GM18502 (cell line): Measurements from ENCODE around the gene FKBP4.
A peak's percentile ranks its signal among the peaks of the same experiment; 100 is the strongest.

Experiments
- ATAC-seq: cut with Tn5 transposase; IDR thresholded peaks from one replicate; pipeline ENCODE4 v1.9.1; 2021; ENCODE audit warnings: mild to moderate bottlenecking; ENCODE audit not compliant: unreplicated experiment, poor library complexity

Gene FKBP4

GRCh38 chr12:2811801-2812200 lies 17.0 kb downstream of the FKBP4 start:
- no peak for ATAC-seq

DNA sequence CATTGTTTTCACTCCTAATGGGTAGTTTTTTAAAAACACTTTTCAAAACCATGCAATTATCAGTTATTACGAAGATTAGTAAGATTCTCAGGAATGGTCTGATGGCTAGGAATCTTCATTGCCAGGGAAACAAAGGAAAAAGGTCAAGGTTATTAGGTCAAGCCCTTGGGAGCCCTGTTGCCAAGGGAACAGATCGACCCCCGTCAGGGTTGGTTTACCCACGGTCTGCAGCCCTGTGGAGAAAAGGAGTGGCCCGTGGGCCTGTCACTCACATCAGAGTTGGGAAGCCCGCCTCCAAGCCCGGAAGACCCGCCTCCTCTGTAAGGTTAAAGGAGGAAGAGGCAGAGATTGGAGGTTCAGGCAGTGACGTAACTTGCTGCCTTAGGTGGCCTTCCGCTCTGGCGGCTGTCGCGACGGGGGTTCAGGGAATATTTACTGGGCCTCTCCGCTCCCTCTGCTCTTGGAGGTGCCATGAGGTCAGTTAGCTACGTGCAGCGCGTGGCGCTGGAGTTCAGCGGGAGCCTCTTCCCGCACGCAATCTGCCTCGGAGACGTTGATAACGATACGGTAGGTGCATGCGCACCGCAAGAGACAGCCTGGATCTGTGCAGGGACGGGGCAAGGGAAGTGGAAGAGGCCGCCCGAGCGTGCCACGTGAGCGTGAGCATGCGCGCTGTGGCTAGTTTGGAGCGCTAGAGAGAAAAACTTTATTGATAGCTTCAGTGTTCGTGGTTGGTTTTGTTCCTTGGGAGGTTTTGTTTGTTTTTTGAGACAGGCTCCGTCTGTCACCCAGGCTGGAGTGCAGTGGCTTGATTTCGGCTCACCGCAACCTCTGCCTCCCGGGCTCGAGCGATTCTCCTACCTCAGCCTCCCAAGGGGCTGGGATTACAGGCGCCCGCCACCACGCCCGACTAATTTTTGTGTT lies 17.8 kb downstream of the FKBP4 start, which contains the start of gene ITFG2:
ITFG2 (plus strand) TSS at position 379 of the 924 bp plus-strand sequence; CDS start at position 472, 93 bp downstream.
- ATAC-seq = peak; percentile 94

GRCh38 chr12:2813214-2814185 lies 18.7 kb downstream of the FKBP4 start:
- peak; percentile 39 for ATAC-seq

DNA sequence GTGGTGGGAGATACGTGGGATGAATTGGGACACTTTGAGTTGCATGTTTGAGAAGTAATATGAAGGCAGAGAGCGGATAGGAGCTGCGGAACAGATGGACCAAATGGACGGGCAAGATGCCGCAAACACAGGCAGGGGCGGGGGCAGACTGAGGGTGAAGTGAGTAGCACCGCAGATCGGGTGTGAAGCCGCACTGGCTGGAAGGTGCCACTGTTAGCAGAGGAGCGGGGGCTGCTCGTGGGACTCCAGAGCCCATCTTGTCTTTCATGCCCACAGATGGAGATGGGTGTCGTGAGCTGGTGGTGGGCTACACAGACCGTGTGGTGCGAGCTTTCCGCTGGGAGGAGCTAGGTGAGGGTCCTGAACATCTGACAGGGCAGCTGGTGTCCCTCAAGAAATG lies 25.0 kb downstream of the FKBP4 start:
- ATAC-seq = no peak

GRCh38 chr12:2820432-2820831 lies 25.7 kb downstream of the FKBP4 start:
- ATAC-seq = no peak

- no peak for ATAC-seq
Measured at GRCh38 chr12:2823483-2823882, 28.7 kb downstream of the FKBP4 start.

DNA sequence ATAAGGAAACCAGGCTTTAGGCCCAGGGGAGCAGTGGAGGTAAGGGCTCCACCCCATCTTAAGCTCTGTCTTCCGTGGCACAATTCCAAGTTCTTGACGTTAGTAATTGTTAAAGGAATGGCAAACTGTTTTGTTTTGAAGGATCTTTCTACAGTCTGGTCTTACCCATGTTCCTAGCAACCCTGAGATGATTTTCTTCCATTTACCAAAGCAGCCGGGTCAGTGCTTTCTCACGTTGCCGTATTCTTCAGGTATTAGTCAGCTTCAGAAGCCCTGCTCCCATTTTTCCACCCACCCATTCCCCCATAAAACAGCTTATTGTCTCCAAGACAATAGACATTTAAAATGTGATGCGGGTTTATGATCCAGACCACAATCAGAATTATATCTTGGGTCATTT lies 29.8 kb downstream of the FKBP4 start:
- no peak for ATAC-seq

GRCh38 chr12:2825132-2825531 lies 30.4 kb downstream of the FKBP4 start:
- ATAC-seq = no peak

- ATAC-seq = no peak
Measured at GRCh38 chr12:2826036-2826435, 31.3 kb downstream of the FKBP4 start.

GRCh38 chr12:2826721-2827515 lies 32.1 kb downstream of the FKBP4 start:
- no peak for ATAC-seq

- ATAC-seq = no peak
Measured at GRCh38 chr12:2829275-2829674, 34.5 kb downstream of the FKBP4 start.

GRCh38 chr12:2832550-2833127 lies 37.9 kb downstream of the FKBP4 start:
- no peak for ATAC-seq

DNA sequence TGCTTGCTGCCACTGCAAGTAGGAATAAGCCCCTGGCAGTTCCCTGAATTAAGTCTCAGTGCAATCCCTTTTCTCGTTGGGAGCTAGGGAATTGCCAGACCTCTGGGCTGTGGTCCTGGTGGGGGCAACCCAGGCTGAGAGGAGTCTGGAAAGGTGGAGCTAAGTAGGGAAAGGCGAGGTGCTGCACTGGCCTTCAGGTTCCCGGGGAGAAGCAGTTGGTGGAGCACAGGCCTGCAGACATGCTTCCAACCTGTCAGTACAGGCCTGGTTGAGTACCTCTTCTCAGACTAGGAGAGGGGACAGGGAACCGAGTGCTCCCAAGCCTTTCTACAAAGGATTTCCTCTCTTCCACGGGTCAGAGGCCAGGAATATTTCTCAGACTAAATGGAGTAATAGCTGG lies 38.6 kb downstream of the FKBP4 start:
- no peak for ATAC-seq

DNA sequence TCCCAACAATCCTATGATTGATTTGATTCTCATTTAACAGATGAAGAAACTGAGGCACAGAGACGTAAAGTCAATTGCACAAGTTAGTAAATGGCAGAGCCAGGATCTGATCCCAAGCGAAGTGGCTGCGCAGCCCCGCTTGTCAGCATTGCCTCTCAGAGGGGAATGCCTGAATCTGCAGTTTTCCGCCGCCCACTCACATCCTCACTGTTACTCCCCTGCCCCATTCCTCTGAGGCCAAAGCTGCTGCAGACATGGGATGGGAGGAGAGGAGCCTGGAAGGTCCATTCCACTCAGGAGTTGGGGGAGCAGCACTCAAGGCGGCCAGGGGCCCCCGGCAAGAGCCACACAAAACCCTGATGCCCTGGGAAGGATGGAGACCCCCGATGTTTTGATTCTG lies 39.0 kb downstream of the FKBP4 start:
- no peak for ATAC-seq

- ATAC-seq = no peak
Measured at GRCh38 chr12:2834581-2835491, 40.1 kb downstream of the FKBP4 start, which contains the start of gene NRIP2. TSS of gene NRIP2 (minus strand) at chr12:2835035. CDS start at chr12:2834983, 52 bp downstream.

- ATAC-seq = no peak
Measured at GRCh38 chr12:2835691-2836403, 41.1 kb downstream of the FKBP4 start.

- ATAC-seq = no peak
Measured at GRCh38 chr12:2836574-2836973, 41.8 kb downstream of the FKBP4 start.

- no peak for ATAC-seq
Measured at GRCh38 chr12:2841056-2841650, 46.4 kb downstream of the FKBP4 start.
